Ascending aorta (tissue), 2 donors: ENCODE data around the gene DHCR7. TPM values are rescaled to one million over a fixed set of nuclear protein-coding genes. Genes with fewer than 3 reads are reported as not detected.

Source experiments
- DNase-seq, 2 donors: peaks; one replicate each; pipeline ENCODE4 v3.0.0-alpha.2; 2019; ENCODE audit warnings: low spot score in 2 of 2
- H3K27ac ChIP-seq, 2 donors: fragments of 200-600 bp; sonication (generic); one replicate each; pipeline ENCODE4 v1.5.1; 2016 to 2017; ENCODE audit warnings: mild to moderate bottlenecking in 1 of 2
- H3K27me3 ChIP-seq: fragments of 200-600 bp; sonication (generic); one replicate; pipeline ENCODE4 v1.5.1; 2017
- H3K36me3 ChIP-seq, 2 donors: fragments of 200-600 bp; sonication (generic); one replicate each; pipeline ENCODE4 v1.5.1; 2016
- H3K4me1 ChIP-seq, 2 donors: fragments of 200-600 bp; sonication (generic); one replicate each; pipeline ENCODE4 v1.5.1; 2016 to 2017; ENCODE audit warnings: mild to moderate bottlenecking in 1 of 2
- H3K4me3 ChIP-seq, 2 donors: fragments of 200-600 bp; sonication (generic); one replicate each; pipeline ENCODE4 v1.5.1; 2016 to 2017; ENCODE audit warnings: mild to moderate bottlenecking in 1 of 2
- H3K9me3 ChIP-seq, 2 donors: fragments of 200-600 bp; sonication (generic); one replicate each; pipeline ENCODE4 v1.5.1; 2016
- intact Hi-C: fragments of 100-400 bp; cut with DNase I; formaldehyde crosslinking; loops from one replicate; pipeline ENCODE4 v1.15.1; 2023
- total RNA-seq: library from RNA; depleted of rRNA; stranded (reverse); fragments of >200 nt; gene quantifications from one replicate; pipeline ENCODE4 v1.1.0, GENCODE V29; 2016
- TF ChIP-seq, protein P1 (sequence below), 3 experiments: fragments of 200-600 bp in 2 of 3; fragments of 450-650 bp in 1 of 3; sonication (generic) in 2 of 3; IDR thresholded peaks; one replicate each; pipeline ENCODE4 v1.5.1; 2016 to 2019; ENCODE audit warnings: antibody characterized with exemption in 3 of 3, mild to moderate bottlenecking in 1 of 3, moderate library complexity in 1 of 3

Gene DHCR7
- total RNA-seq, 1 donor from 2014 or later = 66.2 TPM

DNA sequence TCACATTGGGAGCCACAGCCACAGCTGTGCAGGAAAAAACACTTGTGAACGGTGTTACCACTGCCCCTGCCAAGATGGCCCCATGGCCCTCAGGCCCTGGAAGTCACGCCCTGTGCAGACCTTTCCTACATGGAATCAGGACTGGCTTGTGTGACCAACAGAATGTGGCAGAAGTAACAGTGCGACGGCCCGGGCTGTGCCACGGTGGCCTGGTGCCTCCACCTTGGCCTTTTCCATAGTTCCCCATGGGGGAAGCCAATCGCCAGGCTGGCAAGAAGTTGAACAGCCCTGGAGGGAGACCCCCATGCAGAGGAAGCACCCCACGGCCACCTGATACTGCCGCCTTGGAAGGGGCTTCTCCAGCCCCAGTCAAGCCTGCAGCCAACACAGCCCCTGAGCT is 48.0 kb downstream of the DHCR7 start:
- intact Hi-C loops = no loop called here
- Histone ChIP-seq H3K4me1 (no peaks in the 10 kb centered on the region), H3K36me3 (no peaks in the 10 kb centered on the region), H3K9me3 (no peaks in the 10 kb centered on the region), H3K4me3 (no peak overlapping the region), H3K27me3 (no peaks in the 10 kb centered on the region), H3K27ac (no peak overlapping the region)
- no peak for DNase-seq
- TF ChIP-seq, protein P1, sequence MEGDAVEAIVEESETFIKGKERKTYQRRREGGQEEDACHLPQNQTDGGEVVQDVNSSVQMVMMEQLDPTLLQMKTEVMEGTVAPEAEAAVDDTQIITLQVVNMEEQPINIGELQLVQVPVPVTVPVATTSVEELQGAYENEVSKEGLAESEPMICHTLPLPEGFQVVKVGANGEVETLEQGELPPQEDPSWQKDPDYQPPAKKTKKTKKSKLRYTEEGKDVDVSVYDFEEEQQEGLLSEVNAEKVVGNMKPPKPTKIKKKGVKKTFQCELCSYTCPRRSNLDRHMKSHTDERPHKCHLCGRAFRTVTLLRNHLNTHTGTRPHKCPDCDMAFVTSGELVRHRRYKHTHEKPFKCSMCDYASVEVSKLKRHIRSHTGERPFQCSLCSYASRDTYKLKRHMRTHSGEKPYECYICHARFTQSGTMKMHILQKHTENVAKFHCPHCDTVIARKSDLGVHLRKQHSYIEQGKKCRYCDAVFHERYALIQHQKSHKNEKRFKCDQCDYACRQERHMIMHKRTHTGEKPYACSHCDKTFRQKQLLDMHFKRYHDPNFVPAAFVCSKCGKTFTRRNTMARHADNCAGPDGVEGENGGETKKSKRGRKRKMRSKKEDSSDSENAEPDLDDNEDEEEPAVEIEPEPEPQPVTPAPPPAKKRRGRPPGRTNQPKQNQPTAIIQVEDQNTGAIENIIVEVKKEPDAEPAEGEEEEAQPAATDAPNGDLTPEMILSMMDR (IDR thresholded peaks at IDR 0.05) = no peak

DNA sequence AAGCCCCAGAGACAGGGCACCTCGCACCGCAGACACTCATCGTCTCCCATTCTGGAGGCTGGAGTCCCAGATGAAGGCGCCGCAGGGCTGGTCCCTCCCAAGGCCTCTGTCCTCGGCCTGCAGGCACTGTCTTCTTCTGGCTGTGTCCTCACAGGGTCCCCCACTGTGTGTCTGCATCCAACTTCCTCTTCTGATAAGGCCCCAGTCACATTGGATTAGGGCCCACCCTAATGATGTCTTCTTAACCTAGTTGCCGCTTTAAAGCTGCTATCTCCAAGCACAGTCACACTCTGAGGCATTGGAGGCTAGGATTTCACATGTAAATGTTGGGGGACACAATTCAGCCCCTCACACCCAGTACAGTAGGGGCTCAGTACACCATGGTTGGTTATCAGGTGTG is 48.9 kb downstream of the DHCR7 start:
- no peaks in the 10 kb centered on the region for H3K27me3 ChIP-seq
- TF ChIP-seq, protein P1 (IDR thresholded peaks at IDR 0.05) = no peak
- intact Hi-C loops = no loop called here

DNA sequence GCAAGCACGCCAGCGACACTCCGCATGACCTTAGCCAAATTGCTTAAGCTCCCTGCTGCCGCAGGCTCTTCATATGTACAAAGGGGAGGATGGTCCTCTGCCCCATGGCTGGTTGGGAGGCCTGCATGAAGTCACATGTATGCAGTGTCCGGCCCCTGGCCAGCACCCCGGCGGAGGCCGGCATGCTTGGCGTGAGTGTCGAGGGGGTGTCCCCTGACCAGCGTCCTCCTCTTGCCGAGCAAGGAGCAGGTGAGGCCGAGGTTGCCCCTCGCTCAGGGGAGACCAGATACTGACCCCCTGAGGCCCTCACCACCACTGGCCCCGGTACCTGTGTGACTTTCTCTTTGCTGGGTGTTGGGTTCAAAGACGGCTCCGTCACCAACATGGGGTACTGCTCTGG is 50.2 kb downstream of the DHCR7 start:
- Histone ChIP-seq H3K4me3 (no peak overlapping the region), H3K27me3 (no peaks in the 10 kb centered on the region), H3K4me1 (no peaks in the 10 kb centered on the region), H3K27ac (no peak overlapping the region), H3K36me3 (no peaks in the 10 kb centered on the region), H3K9me3 (no peaks in the 10 kb centered on the region)
- TF ChIP-seq, protein P1 (IDR thresholded peaks at IDR 0.05) = no peak
- DNase-seq = no peak
- intact Hi-C loops = no loop called here

More for the DNA sequence above, 48.9 kb downstream of the DHCR7 start:
- Histone ChIP-seq H3K36me3 (no peaks in the 10 kb centered on the region), H3K9me3 (no peaks in the 10 kb centered on the region), H3K4me3 (no peak overlapping the region), H3K4me1 (no peaks in the 10 kb centered on the region), H3K27ac (no peak overlapping the region)
- DNase-seq = no peak

DNA sequence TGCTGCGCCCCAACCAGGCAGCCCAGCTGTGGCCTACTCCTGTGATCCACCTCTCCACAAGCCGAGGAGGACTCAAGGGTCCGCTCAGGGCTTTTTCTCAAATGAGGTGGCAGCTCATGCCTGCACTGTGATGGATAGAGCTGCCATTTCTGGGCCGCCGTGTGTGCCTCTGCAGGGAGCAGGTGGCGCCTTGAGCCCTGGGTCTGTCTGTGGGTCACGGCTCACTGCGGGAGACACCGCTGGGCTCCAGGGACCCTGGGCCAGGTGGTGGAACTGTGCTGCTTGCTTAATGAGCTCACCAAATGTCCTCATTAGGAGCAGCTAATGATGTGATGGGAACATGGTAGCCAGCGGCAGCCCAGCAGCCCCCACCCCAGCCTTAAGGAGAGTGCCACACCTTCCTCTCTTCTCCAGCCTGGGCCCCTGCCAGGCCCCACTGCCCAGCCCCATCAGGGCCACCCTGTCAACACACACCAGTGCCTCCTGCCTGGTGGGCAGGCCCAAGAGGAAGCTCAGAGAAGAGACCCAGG is 50.8 kb downstream of the DHCR7 start:
- intact Hi-C loops = no loop called here
- no peak for DNase-seq
- no peaks in the 10 kb centered on the region for H3K9me3 ChIP-seq
- H3K27ac ChIP-seq = no peak overlapping the region
- no peaks in the 10 kb centered on the region for H3K27me3 ChIP-seq
- H3K4me1 ChIP-seq = no peaks in the 10 kb centered on the region
- no peaks in the 10 kb centered on the region for H3K36me3 ChIP-seq
- TF ChIP-seq, protein P1 (IDR thresholded peaks at IDR 0.05) = no peak
- no peak overlapping the region for H3K4me3 ChIP-seq

DNA sequence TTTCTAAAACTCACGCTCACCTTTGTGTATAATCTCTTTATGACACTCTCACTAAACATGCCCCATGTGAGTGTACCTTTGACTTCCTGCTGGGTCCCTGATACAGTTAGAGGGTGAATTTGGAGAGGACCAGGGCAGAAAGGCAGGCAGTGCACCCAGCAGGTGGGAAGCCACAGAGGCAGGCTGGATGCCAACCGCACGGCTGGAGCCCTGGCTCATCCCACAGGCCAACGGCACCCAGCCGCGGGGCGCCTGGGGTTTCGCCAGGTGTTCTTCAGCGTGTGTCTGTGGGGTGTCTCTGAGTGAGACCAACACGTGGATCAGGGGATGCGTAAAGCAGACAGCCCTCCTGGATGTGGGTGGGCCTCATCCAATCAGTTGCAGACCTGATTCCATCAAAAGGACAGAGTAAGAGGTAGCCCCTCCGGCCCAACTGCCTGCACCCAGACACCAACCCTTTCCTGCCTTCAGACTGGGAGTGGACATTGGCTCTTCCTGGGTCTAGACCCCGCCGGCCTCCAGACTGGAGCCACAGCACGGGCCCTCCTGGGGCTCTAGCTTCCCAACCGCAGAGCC is 51.6 kb downstream of the DHCR7 start:
- H3K27ac ChIP-seq = no peak overlapping the region
- no peak for DNase-seq
- H3K9me3 ChIP-seq = no peaks in the 10 kb centered on the region
- H3K4me3 ChIP-seq = no peak overlapping the region
- intact Hi-C loops = no loop called here
- TF ChIP-seq, protein P1 (IDR thresholded peaks at IDR 0.05) = no peak
- no peaks in the 10 kb centered on the region for H3K4me1 ChIP-seq
- H3K36me3 ChIP-seq = no peaks in the 10 kb centered on the region
- no peaks in the 10 kb centered on the region for H3K27me3 ChIP-seq

DNA sequence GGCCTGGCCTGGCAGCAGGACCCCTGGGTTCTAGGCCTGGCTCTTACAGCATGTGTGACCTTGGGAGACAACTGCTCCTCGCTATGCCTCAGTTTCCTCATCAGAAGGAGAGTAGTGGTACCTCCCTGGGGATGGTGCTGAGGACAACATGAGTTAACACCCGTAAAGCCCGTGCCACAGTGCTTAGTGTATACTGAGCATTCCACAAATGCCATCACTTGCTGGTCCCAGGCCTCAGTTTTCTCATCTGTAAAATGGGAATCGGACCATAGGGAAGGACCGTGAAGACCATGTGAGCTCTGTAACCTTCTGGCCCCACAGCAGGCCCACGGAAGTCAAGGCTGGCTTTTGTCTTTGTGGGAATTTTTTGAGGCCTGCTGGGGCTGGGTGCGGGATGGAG is 52.4 kb downstream of the DHCR7 start:
- TF ChIP-seq, protein P1 (IDR thresholded peaks at IDR 0.05) = no peak
- no peak overlapping the region for H3K4me3 ChIP-seq
- no peaks in the 10 kb centered on the region for H3K4me1 ChIP-seq
- intact Hi-C loops = no loop called here
- H3K9me3 ChIP-seq = no peaks in the 10 kb centered on the region
- no peaks in the 10 kb centered on the region for H3K36me3 ChIP-seq
- no peak for DNase-seq
- no peaks in the 10 kb centered on the region for H3K27me3 ChIP-seq
- no peak overlapping the region for H3K27ac ChIP-seq
